NOMO-1 treated with DMSO at 0.1 percent for 48 hours (cell line): Measurements from ENCODE around the gene CGB7.
A peak's percentile ranks its signal among the peaks of the same experiment; 100 is the strongest.
"Not testable (repeated sequence)": the region's sequence is repeated elsewhere in the genome, so short reads cannot be mapped to it uniquely, and the experiment has no call there.

Experiments used
- DNase-seq: peaks from one replicate; lab custom pipeline; 2025; ENCODE audit not compliant: unreplicated experiment; lab: John Stamatoyannopoulos, UW

CGB7 gene

DNA sequence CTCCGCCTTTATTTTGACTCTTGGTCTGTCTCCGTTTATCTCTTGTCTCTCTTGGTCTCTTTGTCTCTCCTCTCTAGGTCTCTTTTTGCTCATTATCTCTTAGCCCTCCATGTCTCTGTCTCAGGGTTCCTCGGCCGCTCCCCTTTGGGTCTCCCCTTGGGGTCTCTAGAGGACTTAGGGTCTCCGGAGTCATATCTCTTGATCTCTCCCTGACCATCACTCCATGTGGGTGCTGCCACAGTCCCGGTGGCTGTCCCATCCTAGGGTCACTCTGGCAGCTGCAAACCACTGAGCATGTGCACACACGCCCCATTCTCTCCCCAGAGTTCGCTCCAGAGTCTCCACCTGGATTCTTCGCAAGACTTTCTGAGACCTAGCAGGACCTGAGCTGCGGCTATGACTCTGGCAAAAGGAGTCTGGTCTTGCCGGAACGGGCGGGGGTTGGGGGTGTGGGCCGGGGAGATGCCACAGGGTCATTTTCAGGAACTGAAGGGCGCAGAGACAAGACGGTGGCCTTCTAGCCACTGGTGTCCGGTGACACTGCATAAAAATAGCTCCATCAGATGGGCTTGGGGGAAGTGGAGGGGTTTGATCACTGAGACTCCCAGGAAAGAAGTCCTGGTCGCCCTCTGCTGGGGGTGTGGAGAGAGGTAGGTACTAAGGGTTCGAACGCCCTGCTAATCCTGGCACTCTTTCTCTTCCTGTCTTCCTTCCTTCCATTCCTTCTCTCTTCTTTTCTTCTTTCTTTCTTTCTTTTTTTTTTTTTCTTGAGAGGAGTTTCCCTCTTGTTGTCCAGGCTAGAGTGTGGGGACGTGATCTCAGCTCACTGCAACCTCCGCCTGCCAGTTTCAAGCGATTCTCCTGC is 16.2 kb upstream of the CGB7 start:
- DNase-seq: peak; percentile 18

DNA sequence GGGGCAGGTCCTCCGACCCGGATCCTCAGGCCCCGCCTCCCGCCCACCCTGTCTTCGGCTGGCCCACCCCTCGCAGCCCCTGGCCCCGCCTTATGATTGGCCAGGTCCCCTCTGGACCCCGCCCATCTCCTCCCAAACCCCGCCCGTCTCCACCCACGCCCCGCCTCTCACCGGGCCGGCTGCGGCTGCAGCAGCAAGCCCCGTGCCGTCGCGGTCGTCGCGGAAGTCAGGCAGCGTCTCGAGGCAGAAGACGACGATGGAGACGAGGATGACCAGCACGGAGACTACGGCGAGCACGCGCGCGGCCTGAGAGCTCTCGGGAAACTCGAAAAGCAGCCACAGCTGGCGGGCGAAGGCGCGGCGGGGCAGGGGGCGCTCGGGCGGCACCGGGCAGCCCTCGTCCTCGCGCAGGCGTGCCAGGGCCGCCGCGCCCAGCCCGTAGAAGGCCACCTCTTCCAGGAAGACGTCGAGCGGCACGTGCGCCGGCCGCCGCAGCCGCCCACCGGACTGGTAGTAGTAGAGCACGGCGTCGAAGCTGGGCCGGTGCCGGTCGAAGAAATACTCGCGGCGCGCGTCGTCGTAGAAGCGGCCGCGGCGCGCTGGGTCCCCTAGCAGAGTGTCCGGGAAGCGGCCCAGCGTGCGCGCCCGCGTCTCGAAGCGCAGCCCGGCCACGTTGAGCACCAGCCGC is 14.5 kb upstream of the CGB7 start:
- no peak for DNase-seq

DNA sequence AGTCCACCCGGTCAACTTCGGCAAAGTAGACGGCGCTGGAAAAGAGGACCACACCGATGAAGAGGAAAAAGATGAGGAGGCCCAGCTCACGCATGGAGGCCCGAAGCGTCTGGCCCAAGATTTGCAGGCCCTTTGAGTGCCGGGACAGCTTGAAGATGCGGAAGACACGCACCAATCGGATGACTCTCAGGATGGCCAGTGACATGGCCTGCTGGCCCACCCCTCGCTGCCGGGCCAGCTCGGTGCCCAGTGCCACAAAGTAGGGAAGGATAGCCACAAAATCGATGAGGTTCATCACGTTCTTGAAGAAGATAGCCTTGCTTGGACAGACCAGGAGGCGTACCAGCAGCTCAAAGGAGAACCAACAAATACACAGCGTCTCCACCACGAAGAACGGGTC is 12.9 kb upstream of the CGB7 start:
- no peak for DNase-seq

DNA sequence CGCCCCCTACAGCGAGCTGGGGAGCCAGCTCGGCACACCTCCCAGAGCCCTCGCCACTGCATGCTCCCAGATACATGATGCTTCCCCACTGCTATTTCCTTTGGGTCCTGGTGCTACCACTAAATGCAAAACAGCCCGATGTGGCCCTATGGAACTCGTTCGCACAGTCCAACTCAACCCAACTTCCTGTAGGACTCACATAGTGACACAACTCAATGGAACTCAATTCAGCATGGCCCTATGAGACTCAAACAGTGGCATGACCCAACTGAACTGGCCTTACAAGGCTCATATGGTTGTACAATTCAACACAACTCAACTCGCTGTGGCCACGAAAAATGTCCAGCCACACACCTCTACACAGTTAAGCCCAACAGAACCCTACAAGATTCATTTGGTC is 11.5 kb upstream of the CGB7 start:
- no peak for DNase-seq

DNA sequence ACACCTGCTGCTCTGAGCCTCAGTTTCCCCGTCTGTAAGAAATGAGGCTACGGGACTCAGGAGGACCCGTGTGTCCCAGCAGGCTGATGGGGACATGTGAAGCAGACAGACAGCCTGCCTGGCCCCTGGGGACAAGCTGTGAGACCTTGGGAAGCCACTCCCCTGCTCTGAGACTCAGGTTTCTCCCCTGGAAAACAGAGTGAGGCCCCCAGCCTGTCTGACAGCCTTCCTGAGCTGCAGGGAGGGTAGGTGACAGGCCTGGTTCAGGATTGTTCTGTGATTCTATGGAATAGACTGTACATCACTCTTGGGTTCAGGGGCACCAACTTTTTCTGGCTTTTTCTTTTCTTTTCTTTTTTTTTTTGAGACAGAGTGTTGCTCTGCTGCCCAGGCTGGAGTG is 10.0 kb upstream of the CGB7 start:
- no peak for DNase-seq

DNA sequence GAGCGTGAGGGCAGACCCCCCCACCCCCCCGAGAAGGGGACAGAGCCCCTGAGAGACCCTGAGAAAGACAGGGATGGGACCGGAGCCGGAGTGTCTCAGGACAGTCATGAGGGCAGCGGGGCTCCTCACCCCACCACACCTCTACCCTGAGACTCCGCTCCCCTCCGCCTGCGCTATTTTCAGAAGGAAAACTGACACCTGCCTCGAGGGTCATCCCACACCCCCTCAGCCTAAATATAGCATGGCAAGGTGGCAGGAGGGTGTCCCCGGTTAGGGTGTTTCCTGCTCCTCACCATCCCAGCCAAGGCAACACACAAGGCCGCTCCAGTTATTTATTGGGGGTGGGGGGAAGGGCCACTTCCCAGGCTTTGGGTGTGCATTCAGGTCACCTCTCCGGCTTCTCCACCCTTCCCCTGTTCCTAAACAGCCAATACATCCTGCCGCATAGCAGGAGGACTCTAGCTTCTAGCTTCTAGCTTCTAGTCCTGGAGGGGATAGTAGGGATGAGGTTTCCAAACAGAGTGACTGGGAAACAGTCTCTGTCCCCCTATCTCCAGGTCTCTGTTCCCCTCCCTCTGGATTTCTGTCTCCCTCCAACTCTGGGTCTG is 8.5 kb upstream of the CGB7 start:
- no peak for DNase-seq

DNA sequence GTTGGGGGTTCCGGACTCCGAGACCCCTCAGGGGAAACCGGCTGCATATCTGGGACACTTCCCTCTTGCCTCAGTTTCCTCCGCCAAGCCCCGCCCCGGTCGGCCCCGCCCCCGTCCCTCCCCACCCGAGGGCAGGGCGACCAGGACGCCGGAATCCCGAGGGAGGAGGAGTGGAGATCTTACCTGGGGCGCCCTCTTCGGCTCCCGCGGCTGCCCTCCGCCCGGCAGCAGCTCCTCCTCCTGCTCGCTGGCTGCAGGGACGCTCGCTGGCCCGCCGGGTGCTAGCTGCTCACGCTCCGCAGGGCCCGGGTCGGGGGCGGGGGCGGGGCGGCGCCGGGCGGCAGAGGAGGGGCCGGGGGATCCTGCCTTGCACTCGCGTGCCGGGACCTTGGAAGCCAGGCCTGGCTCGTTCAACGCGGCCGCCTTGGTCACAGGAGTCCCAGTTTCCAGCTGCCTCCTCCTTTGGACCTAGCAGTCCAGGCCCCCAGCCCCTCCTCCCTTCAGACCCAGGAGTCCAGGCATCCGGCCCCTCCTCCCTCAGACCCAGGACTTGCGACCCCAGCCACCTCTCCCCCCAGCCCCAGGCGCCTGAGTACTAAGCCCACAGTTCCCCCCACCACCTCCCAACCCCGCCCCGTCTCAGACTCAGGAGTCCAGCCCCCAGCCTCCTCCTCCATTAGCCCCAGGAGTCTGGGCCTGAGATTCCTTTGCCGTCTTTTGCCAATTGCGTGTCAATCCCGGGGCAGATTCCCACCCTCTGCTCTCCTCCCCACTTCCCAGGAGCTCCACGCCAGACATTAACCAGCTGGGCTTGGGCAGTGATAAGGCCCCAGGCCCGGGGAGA is 7.4 kb upstream of the CGB7 start, which contains the start of gene NTF4:
NTF4 (minus strand) TSS at position 51 of the 844 bp plus-strand sequence. CDS start 2,821 bp downstream, outside the sequence.
- no peak for DNase-seq

DNA sequence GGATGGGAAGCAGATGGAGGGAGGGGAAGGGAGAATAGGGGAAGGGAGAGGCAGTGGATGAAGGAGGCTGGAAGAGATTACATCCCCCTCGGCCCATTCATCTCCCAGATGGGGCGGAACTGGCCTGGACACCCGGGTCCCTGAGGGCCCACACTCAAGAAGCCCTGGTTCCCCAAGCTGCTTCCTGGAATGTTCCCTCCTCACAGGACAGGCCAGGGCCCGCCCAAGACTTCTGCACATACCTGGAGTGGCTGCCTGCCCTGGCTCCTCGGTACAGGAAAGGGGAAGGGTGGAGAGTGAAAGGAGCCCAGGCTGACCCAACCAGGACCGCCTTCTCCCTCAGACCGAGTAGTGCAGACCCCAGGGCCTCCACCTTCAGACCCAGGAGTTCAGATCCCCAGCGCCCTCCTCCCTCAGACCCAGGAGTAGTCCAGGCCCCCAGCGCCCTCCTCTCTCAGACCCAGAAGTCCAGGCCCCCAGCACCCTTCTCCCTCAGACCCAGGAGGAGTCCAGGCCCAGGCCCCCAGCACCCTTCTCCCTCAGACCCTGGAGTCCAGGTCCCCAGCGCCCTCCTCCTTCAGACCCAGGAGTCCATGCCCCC is 6.6 kb upstream of the CGB7 start:
- DNase-seq: no peak

DNA sequence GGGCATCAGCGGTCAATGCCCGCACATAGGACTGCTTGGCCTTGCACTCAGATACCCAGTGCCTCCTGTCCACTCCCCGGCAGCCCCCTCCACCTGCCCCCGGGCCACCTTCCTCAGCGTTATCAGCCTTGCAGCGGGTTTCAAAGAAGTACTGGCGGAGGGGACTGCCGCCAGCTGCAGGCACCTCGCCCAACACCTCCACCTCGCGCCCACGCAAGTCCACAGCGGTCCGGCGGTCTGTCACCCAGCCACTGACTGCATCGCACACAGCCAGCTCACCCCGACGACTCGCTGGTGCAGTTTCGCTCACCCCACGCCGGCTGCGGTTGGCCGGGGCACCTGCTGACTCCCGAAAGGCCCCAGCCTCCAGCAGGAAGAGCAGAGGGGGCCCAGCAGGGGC is 3.9 kb upstream of the CGB7 start:
- DNase-seq: no peak

DNA sequence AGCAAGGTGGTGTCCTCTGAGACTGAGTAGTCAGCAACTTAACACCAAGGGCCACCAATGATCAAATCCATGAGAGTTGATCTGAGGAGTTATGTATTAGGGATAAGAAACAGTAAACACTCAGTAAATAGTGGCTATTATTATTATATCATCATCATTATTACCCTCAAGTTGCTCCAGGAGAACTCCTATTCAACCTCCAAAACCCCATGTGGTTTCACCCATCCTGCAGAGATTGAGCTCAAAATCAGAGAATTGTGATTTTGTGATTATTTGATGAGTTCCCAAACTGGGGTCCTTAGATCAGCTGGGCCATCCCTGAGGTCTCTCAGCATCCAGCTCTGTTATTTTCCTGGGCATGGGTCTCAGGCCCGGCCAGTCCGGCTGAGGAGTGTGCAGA is 3.5 kb upstream of the CGB7 start:
- DNase-seq: no peak

DNA sequence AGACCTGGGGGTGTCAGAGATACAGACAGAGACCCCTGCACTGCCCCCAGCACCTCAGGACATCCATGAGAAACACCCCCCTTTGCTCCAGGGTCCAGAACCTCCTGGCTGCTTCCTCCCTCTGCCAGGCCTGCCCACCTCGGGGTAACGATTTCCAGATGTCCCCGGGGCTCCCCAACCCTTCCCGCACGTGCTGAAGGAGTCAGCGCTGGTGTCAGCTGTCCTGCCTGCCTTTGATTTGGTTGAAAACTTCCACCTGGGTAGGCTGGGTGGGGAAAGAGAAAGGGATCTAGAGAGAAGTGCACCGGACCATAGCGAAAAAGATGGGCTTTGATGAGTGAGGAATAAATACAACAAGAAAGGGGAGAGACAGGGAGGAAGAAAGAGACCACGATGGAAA is 1.5 kb upstream of the CGB7 start:
- DNase-seq: no peak

DNA sequence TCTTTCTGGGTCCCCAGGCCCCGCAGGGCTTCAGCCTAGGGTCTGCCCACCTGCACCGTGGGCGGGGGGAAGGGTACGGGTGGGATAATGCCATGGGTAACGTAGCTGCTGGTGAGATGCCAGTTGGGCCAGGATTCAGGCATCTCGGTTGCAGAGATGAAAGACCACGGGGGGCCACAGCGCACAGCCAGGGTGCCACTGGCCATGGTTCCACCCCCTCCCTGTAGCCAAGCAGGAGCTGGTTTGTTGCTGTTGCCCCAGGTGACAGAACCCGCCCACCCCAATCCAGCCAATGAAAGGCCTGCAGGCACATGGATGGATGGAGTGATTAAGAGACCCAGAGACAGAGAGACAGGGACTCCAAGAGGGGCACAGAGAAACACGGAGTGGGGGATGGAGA is 1.0 kb upstream of the CGB7 start:
- DNase-seq: no peak

DNA sequence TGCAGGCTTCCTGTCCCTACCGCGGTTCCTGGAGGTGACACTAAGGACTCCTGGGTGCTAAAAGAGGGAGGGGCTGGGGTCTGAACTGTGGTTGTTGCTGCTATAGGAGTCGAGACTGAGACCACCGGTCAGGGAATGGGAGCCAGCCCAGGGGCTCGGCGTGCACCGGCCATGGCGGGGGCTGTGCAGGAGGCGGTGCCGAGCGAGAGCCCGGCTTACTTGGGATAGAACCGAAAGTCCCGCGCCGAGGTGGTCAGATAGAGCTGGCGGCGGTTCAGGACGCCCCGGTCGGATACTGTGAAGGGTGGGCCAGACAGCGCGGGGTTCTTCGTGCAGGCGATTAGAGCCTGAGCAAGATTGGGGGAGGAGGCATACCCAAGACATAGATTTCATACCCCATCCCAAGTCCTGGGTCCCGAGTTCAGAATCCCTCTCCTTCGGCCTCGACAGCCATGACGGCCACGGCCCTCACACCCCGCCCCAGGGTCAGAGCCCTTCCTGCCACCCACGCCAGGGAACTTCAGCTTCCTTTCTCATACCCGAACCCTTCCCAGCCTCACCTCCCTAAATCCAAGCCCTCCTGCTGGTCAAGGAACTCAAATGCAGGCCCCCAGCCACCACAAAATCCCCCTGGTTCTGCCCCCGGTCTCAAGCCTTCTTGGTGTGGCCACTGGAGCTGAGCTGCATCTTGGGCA is 500 bp downstream of the CGB7 start:
- DNase-seq: not testable (repeated sequence)

DNA sequence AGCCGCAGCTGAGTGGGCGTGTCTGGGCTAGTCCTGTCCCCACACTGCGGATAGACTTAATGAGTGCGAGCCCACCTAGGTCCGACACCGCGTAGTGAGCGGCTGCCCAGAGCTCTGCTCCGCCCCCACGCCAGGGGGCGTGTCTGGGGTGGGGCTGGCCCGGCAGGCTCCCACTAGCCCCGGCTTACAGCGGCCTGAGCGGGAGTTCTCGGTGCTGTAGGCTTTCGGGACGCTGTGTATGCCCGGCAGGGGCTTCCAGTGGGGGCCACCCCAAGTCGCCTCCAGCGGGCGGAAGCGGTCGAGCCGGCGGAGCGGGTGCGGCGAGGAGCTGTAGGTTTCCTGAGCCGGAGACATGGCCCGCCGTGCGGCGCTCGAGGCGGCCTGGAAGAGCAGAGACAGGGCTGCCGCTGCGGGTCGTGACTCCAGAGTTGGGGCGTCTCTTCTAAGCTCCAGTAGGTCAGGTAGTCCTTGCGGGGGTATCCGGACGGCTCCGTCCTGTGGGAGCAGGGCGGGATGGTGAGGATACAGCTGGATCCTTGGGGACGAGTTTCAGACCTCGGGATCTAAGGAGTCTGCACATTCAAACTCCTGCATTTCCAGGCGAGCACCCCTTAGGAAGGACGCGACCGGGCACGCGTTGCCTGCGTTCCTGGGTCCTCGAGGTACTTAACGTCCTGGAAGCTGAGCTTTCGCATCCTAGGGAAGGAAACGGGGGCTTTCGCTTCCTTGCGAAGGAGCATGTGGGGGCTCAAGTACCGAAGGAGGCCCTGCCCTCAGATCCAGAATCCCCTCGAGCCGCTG is 1.2 kb downstream of the CGB7 start:
- peak; percentile 17 for DNase-seq

DNA sequence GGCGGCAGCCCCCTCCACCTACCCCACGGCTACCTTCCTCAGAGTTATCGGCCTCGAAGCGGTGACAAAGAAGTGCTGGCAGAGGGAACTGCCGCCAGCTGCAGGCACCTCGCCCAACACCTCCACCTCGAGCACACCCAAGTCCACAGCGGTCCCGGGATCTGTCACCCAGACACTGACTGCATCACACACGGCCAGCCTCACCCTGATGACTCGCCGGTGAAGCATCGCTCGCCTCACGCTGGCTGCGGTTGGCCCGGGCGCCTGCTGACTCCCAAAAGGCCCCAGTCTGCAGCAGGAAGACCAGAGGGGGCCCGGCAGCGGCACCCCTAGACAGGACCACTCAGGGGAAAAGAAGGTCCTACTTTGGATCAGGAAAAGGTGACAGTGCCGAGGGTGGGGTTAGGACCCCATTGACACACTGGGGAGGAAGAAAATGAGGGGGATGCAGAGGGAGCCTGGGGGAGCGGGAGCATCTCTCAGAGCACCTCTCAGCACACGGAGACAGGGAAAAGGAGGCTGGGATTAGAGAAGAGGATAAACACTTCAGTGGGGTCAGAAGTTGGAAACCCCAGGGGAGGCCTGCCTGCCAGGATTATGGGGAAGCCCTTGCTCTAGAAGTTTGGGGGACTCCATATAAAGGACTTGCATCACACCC is 7.0 kb downstream of the CGB7 start:
- DNase-seq: not testable (repeated sequence)

DNA sequence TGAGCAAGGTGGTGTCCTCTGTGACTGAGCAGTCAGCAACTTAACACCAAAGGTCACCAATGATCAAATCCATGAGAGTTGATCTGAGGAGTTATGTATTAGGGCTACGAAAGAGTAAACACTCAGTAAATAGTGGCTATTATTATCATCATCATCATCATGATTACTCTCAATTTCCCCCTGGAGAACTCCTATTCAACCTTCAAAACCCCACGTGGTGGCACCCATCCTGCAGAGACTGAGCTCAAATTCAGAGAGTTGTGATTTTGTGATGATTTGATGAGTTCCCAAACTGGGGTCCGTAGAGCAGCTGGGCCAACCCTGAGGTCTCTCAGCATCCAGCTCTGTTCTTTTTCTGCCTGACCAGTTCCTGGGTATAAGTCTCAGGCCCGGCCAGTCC is 7.7 kb downstream of the CGB7 start:
- DNase-seq: not testable (repeated sequence)

DNA sequence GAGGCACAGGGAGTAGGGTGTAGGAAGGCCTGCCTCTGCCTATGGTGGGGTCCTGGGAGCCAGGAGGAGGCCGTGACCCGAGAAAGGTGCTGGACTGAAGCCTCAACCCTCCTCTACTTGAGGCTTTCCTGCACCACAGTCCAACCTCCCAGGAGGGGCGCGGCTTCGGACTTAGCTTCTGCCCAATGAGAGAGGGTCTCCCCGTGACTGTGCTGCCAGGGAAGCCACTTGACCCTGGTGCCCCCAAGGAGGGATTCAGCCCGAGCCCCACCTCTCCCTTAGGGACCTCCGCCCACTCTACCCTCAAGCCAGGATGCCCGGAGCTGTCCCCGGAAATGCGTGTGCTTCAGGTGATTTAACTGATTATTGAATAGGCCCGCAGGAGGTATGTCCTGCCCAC is 8.5 kb downstream of the CGB7 start, which contains the start of gene CGB8:
CGB8 (minus strand) TSS at position 101 of the 400 bp plus-strand sequence. CDS start 372 bp downstream, outside the sequence.
- DNase-seq: not testable (repeated sequence)

DNA sequence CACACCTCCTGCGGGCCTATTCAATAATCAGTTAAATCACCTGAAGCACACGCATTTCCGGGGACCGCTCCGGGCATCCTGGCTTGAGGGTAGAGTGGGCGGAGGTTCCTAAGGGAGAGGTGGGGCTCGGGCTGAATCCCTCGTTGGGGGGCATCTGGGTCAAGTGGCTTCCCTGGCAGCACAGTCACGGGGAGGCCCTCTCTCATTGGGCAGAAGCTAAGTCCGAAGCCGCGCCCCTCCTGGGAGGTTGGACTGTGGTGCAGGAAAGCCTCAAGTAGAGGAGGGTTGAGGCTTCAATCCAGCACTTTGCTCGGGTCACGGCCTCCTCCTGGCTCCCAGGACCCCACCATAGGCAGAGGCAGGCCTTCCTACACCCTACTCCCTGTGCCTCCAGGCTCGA is 14.0 kb downstream of the CGB7 start, which contains the start of gene CGB5:
CGB5 (plus strand) TSS at position 301 of the 400 bp plus-strand sequence. CDS start 362 bp downstream, outside the sequence.
- DNase-seq: not testable (repeated sequence)
